A549 (cell line): ENCODE measurements around the gene NEDD8.

Experiments
- CBX8 ChIP-seq: fragments of 200-600 bp; sonication (generic); IDR thresholded peaks from 2 replicates; pipeline ENCODE4 v1.6.1; 2016
- CEBPB ChIP-seq, 2 experiments: fragments of >200 bp in 1 of 2; sonication (Bioruptor Twin) in 1 of 2; formaldehyde crosslinking in 1 of 2; IDR thresholded peaks; 2 replicates each; pipeline ENCODE4 v1.6.1; 2012 to 2016
- EP300 ChIP-seq, 2 experiments: fragments of >200 bp; sonication (Bioruptor Twin); formaldehyde crosslinking; IDR thresholded peaks; 2 replicates in 1 of 2; 3 replicates in 1 of 2; pipeline ENCODE4 v1.6.1; 2016 to 2017
- PHF8 ChIP-seq: fragments of 200-600 bp; sonication (generic); IDR thresholded peaks from 2 replicates; pipeline ENCODE4 v1.6.1; 2016; ENCODE audit warnings: low read depth, mild to moderate bottlenecking, antibody characterized with exemption, moderate library complexity, borderline replicate concordance
- POLR2A ChIP-seq: IDR thresholded peaks from 2 replicates; pipeline ENCODE4 v1.6.1; 2012; ENCODE audit warnings: mild to moderate bottlenecking, low read length
- TF ChIP-seq, protein P1 (sequence below): IDR thresholded peaks from 2 replicates; pipeline ENCODE4 v1.6.1; 2012
- TF ChIP-seq, protein P2 (sequence below): fragments of >200 bp; sonication (Bioruptor Twin); formaldehyde crosslinking; IDR thresholded peaks from 3 replicates; pipeline ENCODE4 v1.5.1; 2016

DNA sequence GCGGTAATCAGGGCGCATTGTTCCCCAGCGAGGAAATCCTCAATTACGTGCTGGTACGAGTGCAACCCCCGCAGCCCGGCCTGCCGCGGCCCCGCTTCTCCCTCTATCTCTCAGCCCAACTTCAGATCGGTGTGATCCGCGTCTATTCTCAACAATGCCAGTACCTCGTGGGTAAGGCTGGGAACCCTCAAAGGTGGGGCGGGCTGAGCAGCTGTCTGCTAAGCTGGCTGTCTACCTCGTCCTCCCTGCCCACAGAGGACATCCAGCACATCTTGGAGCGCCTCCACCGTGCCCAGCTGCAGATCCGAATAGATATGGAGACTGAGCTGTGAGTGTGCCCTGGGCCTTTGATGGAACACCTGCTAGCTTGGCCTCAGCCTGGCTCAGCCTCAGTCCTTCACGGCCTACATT lies 59.3 kb downstream of the NEDD8 start:
- TF ChIP-seq POLR2A (no peak), CBX8 (no peak), EP300 (IDR thresholded peaks at IDR 0.05) (no peak), CEBPB (IDR thresholded peaks at IDR 0.05) (no peak), PHF8 (no peak)
- TF ChIP-seq, protein P1, sequence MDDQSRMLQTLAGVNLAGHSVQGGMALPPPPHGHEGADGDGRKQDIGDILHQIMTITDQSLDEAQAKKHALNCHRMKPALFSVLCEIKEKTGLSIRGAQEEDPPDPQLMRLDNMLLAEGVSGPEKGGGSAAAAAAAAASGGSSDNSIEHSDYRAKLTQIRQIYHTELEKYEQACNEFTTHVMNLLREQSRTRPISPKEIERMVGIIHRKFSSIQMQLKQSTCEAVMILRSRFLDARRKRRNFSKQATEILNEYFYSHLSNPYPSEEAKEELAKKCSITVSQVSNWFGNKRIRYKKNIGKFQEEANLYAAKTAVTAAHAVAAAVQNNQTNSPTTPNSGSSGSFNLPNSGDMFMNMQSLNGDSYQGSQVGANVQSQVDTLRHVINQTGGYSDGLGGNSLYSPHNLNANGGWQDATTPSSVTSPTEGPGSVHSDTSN = no peak
- TF ChIP-seq, protein P2, sequence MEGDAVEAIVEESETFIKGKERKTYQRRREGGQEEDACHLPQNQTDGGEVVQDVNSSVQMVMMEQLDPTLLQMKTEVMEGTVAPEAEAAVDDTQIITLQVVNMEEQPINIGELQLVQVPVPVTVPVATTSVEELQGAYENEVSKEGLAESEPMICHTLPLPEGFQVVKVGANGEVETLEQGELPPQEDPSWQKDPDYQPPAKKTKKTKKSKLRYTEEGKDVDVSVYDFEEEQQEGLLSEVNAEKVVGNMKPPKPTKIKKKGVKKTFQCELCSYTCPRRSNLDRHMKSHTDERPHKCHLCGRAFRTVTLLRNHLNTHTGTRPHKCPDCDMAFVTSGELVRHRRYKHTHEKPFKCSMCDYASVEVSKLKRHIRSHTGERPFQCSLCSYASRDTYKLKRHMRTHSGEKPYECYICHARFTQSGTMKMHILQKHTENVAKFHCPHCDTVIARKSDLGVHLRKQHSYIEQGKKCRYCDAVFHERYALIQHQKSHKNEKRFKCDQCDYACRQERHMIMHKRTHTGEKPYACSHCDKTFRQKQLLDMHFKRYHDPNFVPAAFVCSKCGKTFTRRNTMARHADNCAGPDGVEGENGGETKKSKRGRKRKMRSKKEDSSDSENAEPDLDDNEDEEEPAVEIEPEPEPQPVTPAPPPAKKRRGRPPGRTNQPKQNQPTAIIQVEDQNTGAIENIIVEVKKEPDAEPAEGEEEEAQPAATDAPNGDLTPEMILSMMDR = no peak
